HG03469 (cell line): Measurements from ENCODE around the gene DACH1.
"Not testable (repeated sequence)": the region's sequence is repeated elsewhere in the genome, so short reads cannot be mapped to it uniquely, and the experiment has no call there.

ENCODE experiments used
- ATAC-seq: cut with Tn5 transposase; IDR thresholded peaks from one replicate; pipeline ENCODE4 v1.9.1; 2021; ENCODE audit warnings: mild to moderate bottlenecking, moderate library complexity, moderate number of reproducible peaks; ENCODE audit not compliant: unreplicated experiment

The DACH1 gene

GRCh38 chr13:71866335-71867130 is 471 bp downstream of the DACH1 start:
- ATAC-seq, result no peak

GRCh38 chr13:71865874-71866334 is 1.1 kb downstream of the DACH1 start:
- no peak for ATAC-seq

GRCh38 chr13:71864986-71865873 is 1.8 kb downstream of the DACH1 start:
- ATAC-seq, result no peak

GRCh38 chr13:71864094-71864985 is 2.7 kb downstream of the DACH1 start:
- no peak for ATAC-seq

GRCh38 chr13:71863254-71863865 is 3.6 kb downstream of the DACH1 start:
- no peak for ATAC-seq

GRCh38 chr13:71862459-71862943 is 4.5 kb downstream of the DACH1 start:
- no peak for ATAC-seq

- ATAC-seq, result no peak
Measured at GRCh38 chr13:71861769-71862458, 5.1 kb downstream of the DACH1 start.

- no peak for ATAC-seq
Measured at GRCh38 chr13:71860547-71861138, 6.4 kb downstream of the DACH1 start.

- no peak for ATAC-seq
Measured at GRCh38 chr13:71858647-71859046, 8.4 kb downstream of the DACH1 start.

- ATAC-seq, result no peak
Measured at GRCh38 chr13:71856548-71857043, 10.4 kb downstream of the DACH1 start.

GRCh38 chr13:71854401-71854800 is 12.6 kb downstream of the DACH1 start:
- no peak for ATAC-seq

- no peak for ATAC-seq
Measured at GRCh38 chr13:71853725-71854124, 13.3 kb downstream of the DACH1 start.

- no peak for ATAC-seq
Measured at GRCh38 chr13:71852736-71853135, 14.3 kb downstream of the DACH1 start.

GRCh38 chr13:71851498-71852409 is 15.2 kb downstream of the DACH1 start:
- no peak for ATAC-seq

GRCh38 chr13:71842003-71842402 is 25.0 kb downstream of the DACH1 start:
- no peak for ATAC-seq

GRCh38 chr13:71838842-71839241 is 28.2 kb downstream of the DACH1 start:
- ATAC-seq, result no peak

- not testable (repeated sequence) for ATAC-seq
Measured at GRCh38 chr13:71837582-71837981, 29.4 kb downstream of the DACH1 start.

GRCh38 chr13:71831716-71832115 is 35.3 kb downstream of the DACH1 start:
- ATAC-seq, result no peak
